ENCODE measurements around the gene AKAP8L. TPM values are rescaled to one million over a fixed set of nuclear protein-coding genes. Genes with fewer than 3 reads are reported as not detected.
A peak's percentile ranks its signal among the peaks of the same experiment; 100 is the strongest.

Gene AKAP8L
- total and polyA plus RNA-seq, 2 of the 8 experiments (the other 6 are each of a cell fraction or from before 2014, with no cell fraction given), result 75.1 to 138 TPM

GRCh38 chr19:15332311-15332996 is 86.3 kb downstream of the AKAP8L start, which contains the start of gene BRD4:
TSS of gene BRD4 (minus strand) at chr19:15332539. CDS start at chr19:15273099, 59,440 bp downstream.
- Histone ChIP-seq H3K9ac (replicated peaks in 1 of 4; ENCODE audit: extremely low read depth in 1 of 4, low read depth in 3 of 4, low read length in 3 of 4) (peak within 1 kb of the TSS; percentile 89 to 100 (median 92)), H4K91ac (replicated peaks; ENCODE audit: insufficient read length, low read length) (peak within 1 kb of the TSS; percentile 95), H3K23ac (ENCODE audit: insufficient read length) (no peak within 1 kb of the TSS), H3K27me3 (replicated peaks in 1 of 4; ENCODE audit: control insufficient read depth in 3 of 4, extremely low read depth in 1 of 4, insufficient read depth in 3 of 4, low read length in 3 of 4) (no peaks in the 10 kb centered on the region), H3K27ac (ENCODE audit: low read depth, low read length) (peak within 1 kb of the TSS; percentile 94), H4K20me1 (replicated peaks in 1 of 2; ENCODE audit: control insufficient read depth in 1 of 2, insufficient read depth in 2 of 2, low read length in 2 of 2) (peaks cover 19 to 25% of the 10 kb centered on the region in 2 experiments), H3K79me2 (ENCODE audit: control insufficient read depth in 1 of 2, insufficient read depth in 2 of 2, low read length in 2 of 2) (peaks cover 44 to 50% of the 10 kb centered on the region in 2 experiments), H3K4me1 (replicated peaks in 1 of 4; ENCODE audit: control insufficient read depth in 3 of 4, insufficient read depth in 4 of 4, low read length in 3 of 4) (peaks cover 0 to 2% (median 0%) of the 10 kb centered on the region in 4 experiments; a peak in 2 of 7 replicates), H3K4me2 (ENCODE audit: insufficient read depth in 1 of 2, low read depth in 2 of 2, low read length in 2 of 2) (peak within 1 kb of the TSS; percentile 87 to 95), H2BK5ac (ENCODE audit: low read depth, low read length) (peak within 1 kb of the TSS; percentile 83), H2AK5ac (ENCODE audit: low read depth, low read length) (no peak within 1 kb of the TSS), H2BK15ac (ENCODE audit: low read length) (no peak within 1 kb of the TSS), H2BK12ac (ENCODE audit: low read depth, low read length) (peak within 1 kb of the TSS; percentile 17), H3K79me1 (ENCODE audit: low read depth, low read length) (peaks cover 6% of the 10 kb centered on the region), H4K8ac (ENCODE audit: extremely low read depth, insufficient read depth, low read length) (peak within 1 kb of the TSS; percentile 99), H2AFZ (ENCODE audit: low read length) (peak within 1 kb of the TSS; percentile 90), H3K14ac (ENCODE audit: insufficient read length) (no peak within 1 kb of the TSS), H3K36me3 (ENCODE audit: control insufficient read depth in 2 of 4, insufficient read depth in 4 of 4, low read length in 3 of 4) (no peaks in the 10 kb centered on the region), H3K56ac (replicated peaks; ENCODE audit: insufficient read length, low read depth, low read length) (peak within 1 kb of the TSS; percentile 92), H3K23me2 (ENCODE audit: low read depth, low read length) (peaks cover 8% of the 10 kb centered on the region; the same call in 1 of the 2 replicates), H3K4me3 (ENCODE audit: extremely low read depth in 1 of 4, insufficient read depth in 2 of 4, low read depth in 3 of 4, low read length in 4 of 4) (peak within 1 kb of the TSS; percentile 53 to 100 (median 90)), H4K5ac (ENCODE audit: insufficient read length, low read depth, low read length) (peak within 1 kb of the TSS; percentile 98), H2BK120ac (replicated peaks; ENCODE audit: low read depth, low read length) (peak within 1 kb of the TSS; percentile 90), H3K9me3 (ENCODE audit: insufficient read depth in 2 of 2, low read depth in 1 of 2, low read length in 1 of 2) (no peaks in the 10 kb centered on the region), H2BK20ac (ENCODE audit: low read length) (no peak within 1 kb of the TSS), H3K18ac (ENCODE audit: extremely low read depth, low read length) (peak within 1 kb of the TSS; percentile 60), H3K4ac (replicated peaks; ENCODE audit: insufficient read length, low read depth, low read length) (no peak within 1 kb of the TSS)
- FAIRE-seq (no peak), DNase-seq (ENCODE audit: low read depth in 1 of 2, low spot score in 2 of 2) (peak in 1 of 2 experiments; percentile 86)
- CTCF ChIA-PET (ENCODE audit: partially characterized antibody), result interaction anchor here (1.3 to 2.1 kb wide), 3 partner anchors 10 to 81 kb away, joined by 3 to 5 read pairs (median 3); no protein-coding TSS in a partner anchor
- WGBS, 2 experiments (ENCODE audit: extremely low coverage in 1 of 2, insufficient coverage in 1 of 2, insufficient read length in 1 of 2, insufficient replicate concordance in 2 of 2, low coverage in 1 of 2, low lambda C conversion rate in 2 of 2, missing lambda C conversion rate in 1 of 2), result 15% methylated on average over 22 of the region's 81 CpGs; no CpG with 5 or more reads in 1 of the 2 experiments
- POLR2A ChIA-PET (ENCODE audit: partially characterized antibody), result interaction anchor here (0.7 to 4.5 kb wide), 18 partner anchors 8 to 226 kb away, joined by 3 to 27 read pairs (median 4); partner anchors contain the start of gene AKAP8
- TF ChIP-seq ATF3 (IDR thresholded peaks at IDR 0.05; ENCODE audit: insufficient read depth, low read depth, low read length) (no peak), SRF (IDR thresholded peaks at IDR 0.05; ENCODE audit: low read depth, low read length) (no peak), KDM4A (IDR thresholded peaks at IDR 0.05; ENCODE audit: low read depth, low read length, severe bottlenecking) (peak; percentile 41), EGR1 (IDR thresholded peaks at IDR 0.05; ENCODE audit: borderline replicate concordance, low read depth, low read length) (peak; percentile 82), NRF1 (IDR thresholded peaks at IDR 0.05; ENCODE audit: low read depth, low read length) (no peak), EZH2 (IDR thresholded peaks at IDR 0.05; ENCODE audit: low read depth, low read length, severe bottlenecking) (no peak), SIX5 (IDR thresholded peaks at IDR 0.05; ENCODE audit: low read depth, low read length) (no peak), CBX5 (IDR thresholded peaks at IDR 0.05; ENCODE audit: low read depth, low read length) (no peak), RXRA (IDR thresholded peaks at IDR 0.05; ENCODE audit: insufficient read depth, low read depth, low read length) (no peak), FOSL1 (IDR thresholded peaks at IDR 0.05; ENCODE audit: insufficient read depth, low read depth, low read length) (no peak)

Data from H1 (cell line).